AG04449 (cell line): Measurements from ENCODE around the gene CHKB.
"Not testable (repeated sequence)": the region's sequence is repeated elsewhere in the genome, so short reads cannot be mapped to it uniquely, and the experiment has no call there.

Experiments
- CTCF ChIA-PET: fragments of 350-600 bp; formaldehyde crosslinking; extraction: SDS; loops from one replicate; lab custom pipeline; 2021; ENCODE audit warnings: antibody characterized with exemption; lab: Yijun Ruan, JAX
- POLR2A ChIA-PET: fragments of 400-600, 350-600 bp; formaldehyde crosslinking; extraction: SDS; loops from one replicate; lab custom pipeline; 2020; ENCODE audit warnings: antibody characterized with exemption, inconsistent platforms; lab: Yijun Ruan, JAX
- DNase-seq: peaks from one replicate; pipeline ENCODE4 v3.0.0-alpha.2; 2010; ENCODE audit warnings: low read depth, low spot score
- H3K4me3 ChIP-seq: 2 replicates; pipeline ENCODE4 v1.5.1; 2011; ENCODE audit warnings: low read depth, mild to moderate bottlenecking, control low read depth, low read length
- CTCF ChIP-seq: IDR thresholded peaks from one replicate; pipeline ENCODE4 v1.5.1; 2011; ENCODE audit warnings: mild to moderate bottlenecking, moderate library complexity, low read length, control low read depth, inconsistent platforms; ENCODE audit not compliant: insufficient read depth; ENCODE audit errors: missing control alignments

The CHKB gene

DNA sequence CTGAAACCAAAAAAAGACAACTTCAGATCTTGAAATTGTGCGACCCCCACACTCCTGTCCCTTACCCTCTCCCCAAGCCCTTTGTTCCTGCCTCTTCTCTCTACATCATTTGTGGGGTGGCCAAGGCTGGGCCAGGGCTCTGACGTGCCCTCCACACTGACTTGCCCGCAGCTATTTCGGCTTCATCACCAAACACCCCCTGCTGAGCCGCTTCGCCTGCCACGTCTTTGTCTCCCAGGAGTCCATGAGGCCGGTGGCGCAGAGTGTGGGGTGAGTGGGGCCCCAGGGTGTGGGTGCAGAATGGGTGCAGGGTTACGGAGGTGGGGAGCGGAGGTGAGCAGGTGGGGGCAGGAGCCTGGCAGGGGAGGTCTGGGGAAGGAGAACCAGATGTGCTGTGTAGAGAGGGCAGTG is 27.4 kb upstream of the CHKB start:
- POLR2A ChIA-PET: no interaction called here
- CTCF ChIA-PET: interaction anchor here (2.7 kb wide), 1 partner anchor 11 kb away, joined by 9 read pairs; no protein-coding TSS in a partner anchor

DNA sequence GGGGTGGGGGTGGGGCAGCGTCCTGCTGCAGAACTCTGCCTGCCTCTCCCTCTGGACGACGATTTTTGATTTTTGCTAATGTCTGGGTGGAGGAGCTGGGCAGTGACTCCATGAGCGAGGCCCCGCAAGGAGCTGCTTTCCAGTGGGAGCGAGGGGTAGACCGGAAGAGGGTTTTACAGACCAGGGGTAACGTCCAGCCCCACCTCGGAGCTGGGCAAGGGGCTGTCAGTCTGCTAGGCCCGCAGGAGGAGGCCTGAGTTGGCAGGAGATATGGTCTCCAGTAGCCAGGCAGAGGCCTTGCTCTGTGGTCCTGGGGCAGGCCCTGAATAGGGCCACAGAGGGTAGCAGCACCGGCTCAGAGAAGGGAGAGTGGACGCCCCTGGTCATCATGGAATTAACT is 26.9 kb upstream of the CHKB start:
- no peak overlapping the region for H3K4me3 ChIP-seq
- TF ChIP-seq CTCF: no peak
- no peak for DNase-seq
- ChIA-PET POLR2A (no interaction called here), CTCF (interaction anchor here (2.7 kb wide), 1 partner anchor 12 kb away, joined by 9 read pairs; no protein-coding TSS in a partner anchor)

More for the DNA sequence above, 27.4 kb upstream of the CHKB start:
- no peak for TF ChIP-seq CTCF
- DNase-seq: no peak
- H3K4me3 ChIP-seq: no peak overlapping the region

GRCh38 chr22:50608996-50609395 is 26.3 kb upstream of the CHKB start:
- no peak overlapping the region for H3K4me3 ChIP-seq
- POLR2A ChIA-PET: no interaction called here
- CTCF ChIA-PET: interaction anchor here (2.7 kb wide), 1 partner anchor 12 kb away, joined by 9 read pairs; no protein-coding TSS in a partner anchor
- DNase-seq: no peak
- TF ChIP-seq CTCF: no peak

- POLR2A ChIA-PET: not testable (repeated sequence)
- CTCF ChIA-PET: interaction anchor here (2.7 kb wide), 1 partner anchor 13 kb away, joined by 9 read pairs; no protein-coding TSS in a partner anchor
Observed at GRCh38 chr22:50608058-50608840, 25.6 kb upstream of the CHKB start.

DNA sequence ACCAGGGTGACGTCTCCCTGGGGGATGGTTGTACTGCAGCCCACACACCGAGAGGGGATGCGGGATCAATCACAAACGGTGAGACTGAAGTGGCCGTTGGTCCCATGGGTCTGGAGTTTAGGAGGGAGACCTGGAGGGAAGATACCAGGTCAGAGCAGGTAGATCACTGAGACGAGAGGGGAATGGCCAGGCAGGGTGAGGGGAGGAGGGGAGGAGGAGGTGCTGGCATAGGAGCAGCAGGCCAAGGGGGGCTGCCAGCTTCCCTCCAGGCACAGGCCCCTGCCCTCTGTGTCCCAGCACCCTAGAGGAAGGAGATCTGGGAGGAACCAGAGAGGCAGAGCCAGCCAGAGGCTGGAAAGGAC is 25.0 kb upstream of the CHKB start:
- no peak overlapping the region for H3K4me3 ChIP-seq
- no peak for DNase-seq
- ChIA-PET POLR2A (no interaction called here), CTCF (interaction anchor here (1.2 kb wide), 1 partner anchor 82 kb away, joined by 3 read pairs; the partner anchor contains the start of gene SCO2)
- TF ChIP-seq CTCF: no peak

More at GRCh38 chr22:50608058-50608840, 25.6 kb upstream of the CHKB start:
- H3K4me3 ChIP-seq, DNase-seq: not testable (repeated sequence)

GRCh38 chr22:50606946-50607658 is 24.5 kb upstream of the CHKB start:
- CTCF ChIA-PET: interaction anchor here (0.7 to 1.6 kb wide), 5 partner anchors 9 to 81 kb away, joined by 3 to 6 read pairs (median 3); partner anchors contain the start of gene SCO2
- POLR2A ChIA-PET: no interaction called here

More at GRCh38 chr22:50606946-50607658, 24.5 kb upstream of the CHKB start:
- no peak overlapping the region for H3K4me3 ChIP-seq
- DNase-seq: no peak
- no peak for TF ChIP-seq CTCF
